NK-92 treated with Interleukin-12 subunit alpha and Interleukin-12 subunit beta, amount 100 ng/mL, for 24 hours (cell line): Measurements from ENCODE around the gene OPCML.

Source experiments
- DNase-seq: peaks from one replicate; lab custom pipeline; 2025; lab: John Stamatoyannopoulos, UW

The OPCML gene

GRCh38 chr11:132610791-132611190 is 921.5 kb downstream of the OPCML start:
- DNase-seq: no peak

DNA sequence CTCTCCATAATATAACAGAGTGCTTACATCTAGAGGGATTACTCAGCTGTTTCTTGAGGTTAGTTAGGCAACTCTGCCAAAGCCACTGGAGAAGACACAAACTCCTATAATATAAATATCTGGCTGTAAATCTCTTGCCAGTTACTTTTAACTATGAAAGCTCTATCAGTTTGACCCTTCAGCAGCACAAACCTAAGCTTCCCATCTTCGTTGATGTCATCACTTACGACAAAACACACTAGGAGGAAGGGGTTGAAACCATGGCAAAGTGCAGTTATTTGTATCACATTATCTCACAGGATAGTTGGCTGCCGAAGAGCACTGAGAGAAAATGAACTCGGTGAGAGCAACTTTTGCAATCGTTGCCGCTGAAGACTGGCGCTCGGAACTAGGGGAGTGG is 922.1 kb downstream of the OPCML start:
- no peak for DNase-seq

DNA sequence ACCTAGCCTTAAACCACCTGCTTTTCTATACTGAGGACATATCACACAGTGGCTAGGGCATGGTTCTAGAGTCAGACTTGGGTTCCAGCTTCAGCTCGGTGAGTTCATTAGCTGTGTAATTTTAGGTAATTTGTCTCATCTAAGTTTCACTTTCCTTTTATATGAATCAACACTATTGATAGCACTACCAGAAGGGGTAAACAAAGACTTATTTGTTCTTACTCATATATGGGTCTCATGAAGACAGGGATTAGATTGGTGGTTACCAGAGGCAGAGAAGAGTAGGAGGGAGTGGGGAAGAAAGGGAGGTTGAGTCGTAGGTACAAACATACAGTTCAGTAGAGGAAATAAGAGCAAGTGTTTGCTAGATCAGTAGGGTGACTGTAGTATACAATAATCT is 924.7 kb downstream of the OPCML start:
- DNase-seq: no peak

DNA sequence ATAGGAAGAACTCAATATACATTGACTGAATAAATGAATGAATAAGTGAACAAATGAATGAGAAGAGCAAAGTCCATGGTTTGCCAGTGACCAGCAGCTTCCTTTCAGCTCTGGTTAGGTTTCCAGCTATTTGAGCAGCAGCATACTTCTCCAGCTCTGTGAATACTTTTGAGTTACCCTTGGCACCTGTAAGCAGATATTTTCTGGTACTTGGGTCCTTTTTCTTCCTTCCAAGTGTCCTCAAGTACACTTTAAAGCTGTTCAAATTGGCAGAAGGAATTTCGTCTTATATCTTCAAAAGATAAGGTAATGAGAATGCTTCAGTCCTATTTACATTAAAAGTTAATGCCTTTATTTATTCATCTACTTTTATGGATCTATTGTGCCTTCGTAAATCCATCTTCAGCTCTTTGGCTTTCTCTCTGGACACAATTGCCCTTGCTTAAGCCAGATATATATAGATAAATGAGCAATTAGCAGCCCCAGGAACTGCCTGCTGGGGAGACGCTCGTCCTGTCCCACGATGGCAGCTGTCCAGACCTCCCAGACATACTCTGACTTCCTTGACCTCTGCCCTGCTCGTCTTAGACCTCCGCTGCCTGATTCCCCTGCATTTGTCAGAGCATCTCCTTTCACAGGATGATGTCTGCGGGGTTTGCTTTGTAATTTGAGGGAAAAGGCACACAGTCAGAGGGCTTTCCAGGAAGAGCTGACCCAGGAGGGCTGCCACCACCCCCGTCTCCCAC is 926.3 kb downstream of the OPCML start:
- DNase-seq: no peak

GRCh38 chr11:132604431-132604830 is 927.9 kb downstream of the OPCML start:
- DNase-seq: no peak

DNA sequence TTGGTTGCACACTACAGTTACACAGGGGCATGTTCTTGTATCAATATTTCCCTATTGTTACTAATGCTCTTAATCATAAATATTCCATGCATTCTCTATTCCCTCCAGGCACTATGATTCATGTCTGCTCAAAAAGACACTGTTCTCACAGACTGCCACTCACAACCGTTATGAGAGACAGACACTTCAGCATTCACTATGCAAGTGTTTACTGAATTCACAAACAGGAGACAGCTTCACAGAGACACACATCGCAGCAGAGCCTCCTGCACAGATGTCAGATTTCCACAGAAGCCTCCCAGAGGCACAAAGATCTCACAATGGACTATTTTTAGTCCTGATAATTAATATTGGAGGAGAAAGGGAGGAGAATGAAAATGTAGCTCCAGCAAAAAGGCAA is 930.4 kb downstream of the OPCML start:
- no peak for DNase-seq

- DNase-seq: no peak
These were observed 936.6 kb downstream of the OPCML start for GRCh38 chr11:132595711-132596134.

- no peak for DNase-seq
These were observed 937.1 kb downstream of the OPCML start for GRCh38 chr11:132595246-132595645.

DNA sequence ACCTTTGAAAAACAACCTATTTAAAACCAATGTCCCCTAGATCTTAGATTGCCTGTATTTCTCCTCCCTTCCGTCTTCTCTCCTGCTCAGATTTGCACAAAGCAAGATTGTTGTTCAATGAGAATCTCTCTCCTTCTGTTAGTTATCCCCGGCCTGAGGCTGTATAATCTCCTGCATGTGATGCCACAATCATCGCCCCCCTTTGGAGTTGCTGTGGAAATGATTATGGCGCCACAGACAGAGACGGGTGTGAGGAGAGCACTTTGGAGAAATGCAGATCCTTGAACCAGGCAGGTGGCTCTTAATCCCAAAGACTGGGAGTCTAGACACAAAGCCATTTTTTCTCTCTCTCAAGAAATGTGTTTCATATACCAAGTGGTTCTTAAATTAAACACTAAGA is 941.3 kb downstream of the OPCML start:
- DNase-seq: no peak

- DNase-seq: no peak
These were observed 941.7 kb downstream of the OPCML start for GRCh38 chr11:132590554-132590953.

DNA sequence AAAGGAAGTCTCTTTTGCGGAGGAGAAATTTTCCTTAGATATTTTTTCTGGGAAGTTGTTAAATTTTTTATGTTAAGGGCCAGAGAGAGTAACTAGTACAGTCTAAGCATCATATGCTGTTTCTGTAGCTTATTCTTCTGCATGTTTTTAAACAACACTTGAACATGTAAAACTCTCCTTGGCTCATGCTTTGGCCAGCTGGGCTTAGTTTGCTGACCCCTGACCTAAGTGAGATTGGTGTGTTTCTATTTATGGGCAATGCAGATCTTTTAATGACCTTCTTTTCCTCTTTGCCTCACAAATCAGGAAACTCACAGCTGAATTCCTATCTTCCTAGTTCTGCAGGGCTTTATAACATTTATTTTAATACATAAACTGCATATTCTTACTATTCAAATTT is 942.5 kb downstream of the OPCML start:
- DNase-seq: no peak

GRCh38 chr11:132588366-132588765 is 943.9 kb downstream of the OPCML start:
- DNase-seq: no peak

DNA sequence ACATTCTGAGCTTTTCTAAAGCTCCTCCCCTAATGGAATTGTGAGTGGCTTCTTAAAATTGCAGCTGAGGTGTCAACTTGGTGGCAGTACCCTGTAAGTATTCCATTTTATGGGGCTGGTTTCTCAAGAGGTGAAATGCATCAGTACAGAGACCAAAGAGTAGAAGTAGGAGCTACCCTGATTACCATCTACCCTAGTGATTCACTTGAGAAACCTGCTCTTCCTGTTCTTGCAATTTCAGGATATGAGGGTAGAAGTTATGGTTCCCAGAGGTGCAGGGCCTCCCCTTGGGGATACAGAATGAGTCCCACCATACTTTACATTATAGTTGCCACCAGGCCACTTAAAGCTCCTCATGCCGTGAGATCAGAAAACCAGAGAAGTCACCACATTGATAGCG is 944.6 kb downstream of the OPCML start:
- no peak for DNase-seq

GRCh38 chr11:132586801-132587200 is 945.5 kb downstream of the OPCML start:
- no peak for DNase-seq

DNA sequence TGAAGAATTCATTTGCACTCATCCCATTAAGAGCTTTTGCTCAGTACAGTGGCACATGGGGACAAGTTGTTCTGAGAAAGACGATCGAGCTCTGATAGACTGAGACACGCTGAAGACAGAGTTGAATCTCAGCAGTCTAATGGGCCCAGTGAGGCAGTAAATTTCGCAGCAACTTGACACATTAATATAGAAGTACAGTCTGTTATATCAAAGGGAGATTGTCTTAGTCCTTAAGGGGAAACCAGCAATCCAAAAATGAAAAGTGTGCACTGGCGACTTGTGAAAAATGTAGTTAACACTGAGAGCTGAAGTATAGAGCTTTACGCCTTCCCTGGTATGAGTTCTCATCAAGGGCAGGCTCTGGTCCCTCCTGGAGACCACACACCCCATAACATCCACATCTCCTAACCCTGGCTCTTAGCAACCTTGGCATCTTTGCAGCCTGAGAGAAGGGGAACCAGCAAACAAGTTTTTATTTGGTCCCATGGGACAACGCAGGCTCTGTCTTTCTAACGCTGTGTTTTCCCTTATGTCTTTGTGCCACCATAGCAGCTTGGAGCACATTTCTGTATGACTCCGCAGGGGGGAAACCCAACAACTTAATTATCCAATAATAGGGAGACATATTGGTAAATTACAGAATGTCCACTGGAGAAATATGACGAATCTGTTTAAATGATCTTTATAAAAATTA is 952.5 kb downstream of the OPCML start:
- DNase-seq: no peak

DNA sequence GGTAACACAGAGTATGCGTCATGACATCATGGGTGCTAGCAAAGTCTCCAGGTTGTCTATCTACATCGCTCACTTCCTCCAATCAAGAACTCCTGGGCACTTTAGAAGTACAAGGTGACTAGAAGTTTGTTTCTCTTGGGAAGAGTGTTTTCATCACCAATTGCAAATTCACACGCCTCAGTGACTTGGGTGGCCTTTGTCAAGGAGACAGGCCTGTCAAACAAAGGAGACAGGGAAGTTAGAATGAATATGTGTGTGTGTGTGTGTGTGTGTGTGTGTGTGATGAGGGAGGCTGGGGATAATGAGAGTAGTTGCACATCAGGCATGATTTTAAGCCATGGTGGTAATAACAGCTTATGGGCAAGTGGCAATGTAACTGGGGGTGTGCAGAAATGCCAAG is 953.2 kb downstream of the OPCML start:
- DNase-seq: no peak

- DNase-seq: no peak
These were observed 953.7 kb downstream of the OPCML start for GRCh38 chr11:132578580-132578979.

- DNase-seq: no peak
These were observed 955.6 kb downstream of the OPCML start for GRCh38 chr11:132576706-132577105.

DNA sequence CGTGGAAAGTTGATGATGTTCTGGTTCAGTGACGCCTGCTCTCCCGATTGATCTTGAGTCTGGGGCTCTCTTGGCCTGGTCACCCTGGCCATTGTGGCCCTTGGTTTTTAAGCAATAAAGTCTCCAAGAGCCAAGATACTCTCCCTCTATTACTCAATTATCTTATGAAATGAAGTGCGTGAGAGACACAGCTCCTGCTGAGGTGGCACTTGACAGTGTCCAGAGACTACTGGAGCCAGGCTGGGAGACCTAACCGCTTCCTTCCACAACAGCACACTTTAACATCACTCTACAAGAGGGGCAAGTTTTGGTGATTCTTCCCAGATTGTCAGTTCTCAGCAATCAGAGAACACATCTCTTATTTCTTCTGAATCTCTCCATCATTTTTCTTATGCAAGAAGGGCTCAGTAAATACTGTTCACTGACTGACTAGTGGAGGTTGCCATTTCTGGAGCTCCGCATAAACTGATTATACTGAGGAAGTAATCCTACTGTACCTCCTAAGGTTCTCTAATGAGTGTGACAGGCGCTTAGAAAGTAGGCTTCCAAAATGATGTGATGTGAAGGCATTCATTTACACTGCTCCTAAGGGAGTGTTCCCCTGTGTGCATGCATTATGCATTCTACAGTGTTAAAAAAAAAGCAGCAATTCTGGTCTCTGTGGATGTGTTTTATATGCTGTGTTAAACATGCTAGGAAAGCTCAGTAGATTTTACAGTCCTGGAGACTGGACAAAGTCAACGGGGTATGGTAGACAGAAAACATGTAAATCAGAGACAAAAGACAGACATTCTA is 968.0 kb downstream of the OPCML start:
- no peak for DNase-seq

- DNase-seq: no peak
These were observed 969.3 kb downstream of the OPCML start for GRCh38 chr11:132563050-132563449.

GRCh38 chr11:132561937-132562336 is 970.4 kb downstream of the OPCML start:
- no peak for DNase-seq

GRCh38 chr11:132559331-132560036 is 972.8 kb downstream of the OPCML start:
- no peak for DNase-seq
